HG02884 (cell line): ENCODE data around the gene CYSTM1.

ENCODE experiments used
- ATAC-seq: cut with Tn5 transposase; IDR thresholded peaks from one replicate; pipeline ENCODE4 v1.9.1; 2021; ENCODE audit warnings: mild to moderate bottlenecking, moderate library complexity; ENCODE audit not compliant: unreplicated experiment

CYSTM1 gene

DNA sequence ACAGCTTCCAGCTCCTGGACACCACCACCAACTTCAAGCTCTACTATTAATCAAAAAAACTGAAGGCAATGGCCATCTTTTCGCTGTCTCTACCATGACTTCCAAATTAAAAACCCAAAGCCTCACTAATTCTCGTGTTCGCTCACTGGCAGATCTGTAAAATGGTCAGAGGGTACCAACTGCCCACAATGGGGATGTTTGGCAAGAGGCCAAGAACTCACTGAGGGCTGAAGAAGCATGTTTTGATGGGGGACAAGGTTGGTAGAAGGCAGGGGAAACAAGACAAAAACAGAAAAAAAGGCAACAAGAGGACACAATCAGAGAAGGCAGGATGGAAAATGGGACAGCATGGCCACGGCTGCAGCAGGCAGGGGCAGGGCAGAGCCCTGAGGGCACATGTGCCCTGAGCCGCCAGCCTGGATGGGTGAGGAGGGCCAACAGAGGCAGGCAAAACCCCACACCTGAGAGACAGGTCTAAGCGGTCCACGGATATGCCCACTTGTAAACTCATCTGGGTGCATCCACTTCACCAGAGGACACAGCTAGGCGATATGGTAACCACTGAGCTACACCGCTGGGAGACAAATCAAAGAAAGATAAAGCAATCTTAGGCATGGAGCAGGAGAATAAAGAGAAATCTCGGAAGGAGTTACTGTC lies 77.6 kb downstream of the CYSTM1 start:
- no peak for ATAC-seq

DNA sequence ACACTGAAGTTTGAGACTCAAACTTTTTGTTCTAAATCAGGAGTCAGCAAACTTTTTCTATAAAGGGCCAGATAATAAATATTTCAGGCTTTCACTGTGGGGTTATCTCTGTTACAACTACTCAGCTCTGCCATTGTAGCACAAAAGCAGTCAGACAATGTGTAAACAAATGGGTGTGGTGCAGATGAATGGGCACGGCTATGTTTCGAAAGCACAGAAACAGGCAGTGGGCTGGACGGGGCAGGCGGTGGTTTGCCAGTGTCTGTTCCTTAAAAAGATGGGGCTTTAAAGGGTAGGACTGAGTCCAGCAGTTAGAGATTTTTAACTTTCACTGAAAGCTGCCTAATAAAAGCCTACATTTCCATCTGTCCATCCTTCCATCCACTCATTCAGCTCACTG lies 79.0 kb downstream of the CYSTM1 start:
- no peak for ATAC-seq

DNA sequence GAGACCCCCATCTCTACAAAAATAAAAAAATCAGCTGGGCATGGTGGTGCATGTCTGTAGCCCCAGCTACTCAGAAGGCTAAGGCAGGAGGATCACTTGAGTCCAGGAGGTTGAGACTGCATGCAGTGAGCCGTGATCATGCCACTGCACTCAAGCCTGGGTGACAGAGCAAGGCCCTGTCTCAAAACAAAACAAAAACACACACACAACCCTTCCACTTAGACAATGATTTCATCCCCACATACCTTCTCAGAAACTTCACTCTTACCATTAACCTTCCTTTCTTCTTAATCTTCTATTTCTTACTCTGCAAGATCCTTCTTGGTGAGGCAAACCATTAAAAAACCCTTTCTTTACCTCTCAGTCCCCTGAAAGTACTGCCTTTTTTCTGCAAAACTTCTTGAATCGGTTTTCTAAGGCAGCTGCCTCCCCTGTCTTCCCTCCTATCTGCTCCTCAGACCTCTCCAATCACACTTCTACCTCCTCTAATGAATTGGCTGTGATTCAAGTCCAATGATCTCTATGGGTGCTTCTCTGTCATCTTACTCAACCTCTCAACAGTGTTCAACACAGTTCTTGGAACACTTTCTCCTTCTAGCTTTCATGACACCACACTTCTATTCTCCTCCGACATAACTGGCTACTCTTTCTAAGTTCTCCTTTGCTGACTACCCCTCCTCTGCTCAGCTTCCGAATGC lies 80.6 kb downstream of the CYSTM1 start:
- no peak for ATAC-seq

DNA sequence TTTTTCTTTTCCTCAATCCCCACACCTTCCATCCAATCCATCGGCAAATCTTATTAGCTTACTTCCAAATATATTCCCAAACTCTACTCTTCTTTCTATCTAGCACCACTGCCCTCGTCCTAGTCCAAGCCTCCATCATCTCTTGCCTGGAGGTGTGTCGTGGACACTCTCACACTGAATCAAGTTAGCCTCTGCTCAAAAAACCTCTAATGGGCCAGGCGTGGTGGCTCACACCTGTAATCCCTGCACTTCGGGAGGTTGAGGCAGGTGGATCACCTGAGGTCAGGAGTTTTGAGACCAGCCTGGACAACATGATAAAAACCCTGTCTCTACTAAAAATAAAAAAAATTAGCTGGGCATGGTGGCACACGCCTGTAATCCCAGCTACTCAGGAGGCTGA lies 81.7 kb downstream of the CYSTM1 start:
- ATAC-seq = no peak

DNA sequence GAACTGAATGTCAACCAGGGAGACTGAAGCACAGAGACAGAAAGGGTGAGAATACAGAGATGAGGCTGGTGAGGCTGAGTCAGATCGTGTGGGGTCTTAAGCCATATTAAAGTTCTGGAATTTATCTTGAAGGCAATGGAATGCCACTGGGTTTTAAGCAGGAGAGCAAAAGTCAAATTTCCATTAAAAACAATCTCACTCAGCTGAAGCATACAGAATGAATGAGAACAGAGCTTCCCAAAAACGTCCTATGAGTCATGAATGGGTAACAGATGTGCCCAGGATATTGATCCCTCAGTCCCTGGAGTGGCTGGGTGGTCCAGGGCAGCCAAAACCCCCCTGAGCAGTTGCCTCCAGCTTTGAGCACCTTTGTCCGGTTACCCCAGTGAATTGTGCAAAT lies 83.0 kb downstream of the CYSTM1 start:
- no peak for ATAC-seq

DNA sequence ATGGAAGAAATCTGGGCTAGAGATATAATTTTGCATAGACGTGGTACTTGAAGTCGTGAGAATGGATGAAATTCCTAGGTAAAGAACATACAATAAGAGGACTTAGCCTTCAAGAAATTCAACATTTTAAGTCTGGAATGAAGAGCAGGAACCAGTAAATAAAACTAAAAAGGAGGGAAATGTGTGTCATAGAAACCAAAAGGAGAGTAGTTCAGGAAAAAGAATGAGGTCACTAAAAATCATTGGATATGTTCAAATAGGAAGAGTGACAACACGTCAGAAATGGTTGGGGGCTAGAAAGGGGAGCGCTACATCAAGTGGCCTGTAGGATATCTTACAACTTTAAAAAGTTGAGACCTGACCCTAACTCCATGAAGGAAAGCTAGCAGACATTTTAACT lies 83.9 kb downstream of the CYSTM1 start:
- ATAC-seq = no peak

DNA sequence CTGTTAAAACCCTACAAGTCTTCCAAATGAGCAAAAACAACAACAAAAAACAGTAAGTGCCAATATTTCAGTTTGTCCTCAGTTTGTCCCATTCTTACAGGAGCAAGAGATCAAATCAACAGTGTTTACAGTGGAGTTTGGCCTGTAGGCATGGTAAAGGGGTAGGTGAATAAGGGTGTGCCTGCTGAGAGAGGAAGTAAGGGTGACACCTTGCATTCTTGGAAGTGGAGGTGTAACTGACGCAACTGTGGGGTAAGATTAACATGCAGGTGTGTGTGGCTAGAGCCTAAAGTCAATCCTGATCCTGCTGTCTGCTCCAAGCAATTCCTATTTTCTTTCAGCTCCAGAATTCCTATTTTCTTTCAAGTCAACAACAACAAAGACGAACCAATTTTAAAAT lies 84.5 kb downstream of the CYSTM1 start:
- ATAC-seq = no peak

DNA sequence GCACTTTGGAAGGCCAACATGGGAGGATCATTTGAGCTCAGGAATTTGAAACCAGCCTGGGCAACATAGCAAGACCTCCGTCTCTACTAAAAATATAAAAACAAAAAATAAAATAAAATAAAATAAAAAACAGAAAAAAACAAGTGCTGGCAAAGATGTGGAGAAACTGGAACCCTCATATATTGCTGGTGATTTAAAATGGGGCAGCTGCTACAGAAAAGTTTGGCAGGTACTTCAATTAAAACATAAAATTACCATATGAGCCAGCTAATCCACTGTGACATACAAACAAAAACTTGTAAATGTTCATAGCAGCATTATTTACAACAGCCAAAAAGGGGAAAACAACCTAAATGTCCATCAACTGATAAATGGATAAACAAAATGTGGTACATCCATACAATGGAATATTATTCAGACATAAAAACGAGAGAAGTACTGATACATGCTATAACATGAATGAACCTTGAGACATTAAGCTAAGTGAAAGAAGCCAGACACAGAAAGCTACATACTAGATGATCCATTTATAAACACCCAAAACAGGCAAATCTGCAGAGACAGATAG lies 85.2 kb downstream of the CYSTM1 start:
- no peak for ATAC-seq

DNA sequence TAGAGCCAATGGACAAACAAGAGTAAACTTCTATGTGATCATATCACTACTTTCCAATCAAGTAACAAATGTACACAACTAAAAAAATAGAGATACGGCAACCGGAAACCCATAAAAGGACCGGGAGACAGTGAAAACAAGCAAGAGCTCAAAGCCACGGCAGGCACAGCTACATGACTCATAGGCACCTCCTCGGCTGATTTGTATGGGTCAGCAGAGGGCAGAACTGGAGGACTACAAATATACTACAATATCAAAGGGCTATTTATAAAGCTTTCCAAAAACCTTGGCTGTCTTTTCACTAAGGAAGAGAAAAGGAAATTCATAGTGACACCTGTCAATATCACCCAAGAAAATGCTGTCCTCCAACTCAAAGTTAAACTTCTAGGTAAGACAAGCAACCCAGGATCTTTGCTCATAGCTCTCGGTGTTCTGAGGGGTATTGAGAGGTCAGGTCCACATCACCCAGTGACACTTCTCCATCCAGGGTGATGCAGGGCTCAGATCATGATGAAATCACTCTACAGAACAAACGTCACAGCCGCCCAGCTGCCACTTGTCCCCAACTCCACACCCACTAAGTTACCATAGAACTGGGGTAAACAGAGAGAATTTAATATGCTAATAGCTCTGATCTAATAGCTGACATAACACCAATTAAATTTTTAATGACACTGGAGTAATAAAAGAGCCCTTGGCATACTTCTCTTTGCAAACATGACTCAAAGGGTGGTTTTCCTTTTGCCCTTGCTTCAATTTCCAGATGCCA lies 86.6 kb downstream of the CYSTM1 start:
- ATAC-seq = no peak

DNA sequence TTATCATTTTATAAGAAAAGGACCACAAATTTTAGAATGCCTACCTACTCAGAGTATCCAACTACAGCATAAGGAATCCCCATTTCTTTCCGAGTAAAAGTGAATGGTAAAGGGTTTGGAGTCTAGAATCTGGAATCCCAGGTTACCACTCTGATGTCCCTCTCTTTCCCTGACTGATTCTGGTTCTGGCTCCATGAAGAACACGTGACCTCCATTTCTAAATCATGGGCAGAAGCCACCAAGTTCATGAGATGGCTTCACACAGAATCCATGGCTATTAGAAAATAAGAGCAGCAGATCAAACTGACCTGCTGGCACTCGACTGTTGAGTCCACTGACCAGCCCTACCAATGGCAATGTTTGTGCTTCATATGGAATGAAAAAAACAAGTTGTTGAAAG lies 87.2 kb downstream of the CYSTM1 start:
- no peak for ATAC-seq

DNA sequence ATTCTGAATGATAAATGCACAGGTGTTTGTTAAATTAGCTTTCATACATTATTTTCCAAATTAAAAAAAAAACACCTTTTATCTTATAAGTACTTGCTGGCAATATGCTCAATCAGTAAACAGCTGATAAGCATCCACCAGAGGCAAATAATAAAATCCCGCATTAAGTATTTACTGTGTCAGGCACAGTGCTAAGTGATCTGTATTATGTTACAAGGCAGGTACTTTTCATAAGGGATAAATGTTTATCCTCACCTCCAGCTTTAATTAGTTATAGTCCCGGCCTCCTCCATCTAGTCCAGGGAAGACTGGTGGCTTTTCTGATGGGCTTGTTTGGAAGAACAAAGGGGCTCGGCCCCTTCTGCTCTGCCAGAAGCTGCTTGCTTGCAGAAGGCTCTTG lies 87.9 kb downstream of the CYSTM1 start:
- no peak for ATAC-seq

DNA sequence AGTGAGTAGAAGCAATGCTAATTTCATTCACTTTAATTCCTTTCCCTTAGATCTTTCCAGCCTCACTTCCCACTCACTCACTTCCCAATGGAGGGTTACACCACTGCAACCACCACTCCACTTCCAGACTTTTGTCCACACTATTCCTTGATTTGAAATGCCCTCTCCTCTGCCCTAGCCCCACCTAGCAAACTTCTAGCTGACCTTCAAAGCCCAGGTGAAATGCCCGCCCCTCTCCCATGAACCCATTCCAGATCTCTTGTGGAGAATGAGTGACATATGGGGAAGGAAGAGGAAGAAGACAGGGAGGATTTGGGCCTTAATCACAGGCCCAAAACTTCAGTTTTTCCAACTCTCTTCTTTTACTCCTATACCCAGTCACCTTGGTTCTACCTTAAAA lies 90.9 kb downstream of the CYSTM1 start:
- ATAC-seq = no peak

DNA sequence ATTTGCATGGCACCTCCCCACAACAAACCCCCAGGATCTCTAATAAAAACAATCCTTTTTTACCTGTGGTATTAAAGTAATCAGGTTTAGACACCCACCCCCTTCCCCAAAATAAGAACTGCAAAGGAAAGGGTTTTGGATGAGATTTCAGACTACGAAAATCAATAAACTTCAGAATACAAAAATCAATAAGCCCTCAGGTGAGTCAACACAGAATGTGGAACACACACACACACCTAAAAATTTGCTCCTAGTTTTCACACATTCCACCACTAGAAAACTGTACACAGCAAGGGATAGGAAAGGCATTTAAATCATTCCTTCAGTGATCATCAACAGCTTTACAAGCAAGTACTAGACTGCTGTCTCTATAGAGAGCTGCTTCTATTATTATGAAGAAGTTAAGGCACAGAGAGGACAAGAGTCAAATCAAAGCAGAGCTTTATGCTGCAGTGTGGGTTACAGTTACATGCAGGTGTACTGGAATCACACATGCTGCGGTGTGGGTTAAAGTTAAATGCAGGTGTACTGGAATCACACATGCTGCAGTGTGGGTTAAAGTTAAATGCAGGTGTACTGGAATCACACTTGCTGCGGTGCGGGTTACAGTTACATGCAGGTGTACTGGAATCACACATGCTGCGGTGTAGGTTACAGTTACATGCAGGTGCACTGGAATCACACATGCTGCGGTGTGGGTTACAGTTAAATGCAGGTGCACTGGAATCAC lies 91.6 kb downstream of the CYSTM1 start:
- ATAC-seq = no peak

DNA sequence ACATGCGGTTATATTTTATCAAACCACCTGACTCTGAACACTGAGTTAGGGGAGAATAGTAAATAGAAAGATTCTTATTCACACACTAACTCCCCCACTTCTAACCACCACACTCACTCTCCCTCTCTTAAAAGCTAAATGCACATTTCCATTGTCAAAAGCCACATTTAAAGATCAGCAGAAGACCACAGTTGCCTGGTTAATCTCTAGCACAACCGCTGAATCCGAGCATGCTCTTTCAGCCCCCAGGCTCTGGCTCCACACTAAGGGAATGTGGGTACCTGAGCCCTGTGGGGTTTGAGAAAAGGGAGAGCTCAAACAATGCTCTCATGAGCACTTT lies 92.2 kb downstream of the CYSTM1 start:
- ATAC-seq = no peak

DNA sequence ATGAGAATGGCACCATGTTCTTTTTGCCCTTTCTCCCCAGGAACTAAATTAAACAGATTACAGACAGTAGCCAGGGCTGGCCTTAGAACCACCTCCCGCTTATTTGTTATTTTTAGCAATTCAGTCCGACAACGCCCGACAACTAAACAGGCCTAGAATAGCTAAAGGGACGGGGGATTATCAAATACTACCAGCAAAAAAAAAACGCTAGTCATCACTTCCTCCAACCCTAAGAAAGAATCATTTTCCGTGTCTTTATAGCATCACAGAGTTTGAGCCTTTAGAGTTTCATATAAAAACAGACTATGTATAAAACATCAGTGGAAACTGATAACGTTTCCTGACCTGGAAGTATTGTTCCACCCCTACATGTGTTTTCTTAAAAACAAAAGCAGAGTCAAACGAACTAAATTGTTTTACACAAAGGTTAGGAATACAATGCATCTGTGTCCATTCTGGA lies 92.6 kb downstream of the CYSTM1 start:
- no peak for ATAC-seq

DNA sequence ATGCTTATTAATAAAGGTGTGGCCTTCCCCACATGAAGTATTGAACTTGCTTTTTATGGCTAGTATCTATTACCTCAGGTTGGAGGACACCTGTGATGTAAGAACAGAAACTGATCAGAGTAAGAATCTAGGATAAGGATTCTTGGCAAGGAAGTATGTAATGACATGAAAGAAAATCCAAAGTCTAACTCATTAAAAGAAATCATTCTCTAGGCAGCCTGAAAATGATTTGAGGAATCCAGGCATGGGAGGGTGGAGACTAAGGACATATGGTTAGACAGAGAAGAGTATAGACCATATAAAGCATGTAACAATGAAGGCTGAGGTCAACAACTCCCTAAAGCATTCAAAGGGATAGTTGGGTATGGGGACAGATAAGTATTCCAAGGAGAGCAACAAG lies 95.0 kb downstream of the CYSTM1 start:
- no peak for ATAC-seq

DNA sequence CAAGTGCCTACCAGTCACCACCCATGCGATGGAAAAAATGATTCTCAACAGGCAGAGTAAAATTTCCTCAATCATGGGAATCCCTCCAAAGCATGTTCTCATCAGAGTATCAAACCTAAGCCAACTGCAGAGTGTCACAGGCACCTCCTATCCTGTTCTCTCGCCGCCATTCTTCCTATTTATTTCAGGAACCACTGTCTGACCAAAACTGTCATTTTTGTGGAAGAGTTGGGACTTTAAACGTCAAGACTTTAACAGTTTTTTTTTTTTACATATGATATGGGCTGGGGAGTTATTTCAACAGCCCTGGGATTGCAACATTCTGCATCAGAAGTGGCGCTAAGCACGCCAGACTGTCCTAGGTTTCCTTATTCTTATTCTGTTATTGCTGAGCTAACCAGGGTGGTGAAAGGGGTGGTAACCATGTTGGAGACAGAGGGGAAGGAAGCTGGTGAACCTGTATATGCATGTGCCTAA lies 98.5 kb downstream of the CYSTM1 start:
- no peak for ATAC-seq

DNA sequence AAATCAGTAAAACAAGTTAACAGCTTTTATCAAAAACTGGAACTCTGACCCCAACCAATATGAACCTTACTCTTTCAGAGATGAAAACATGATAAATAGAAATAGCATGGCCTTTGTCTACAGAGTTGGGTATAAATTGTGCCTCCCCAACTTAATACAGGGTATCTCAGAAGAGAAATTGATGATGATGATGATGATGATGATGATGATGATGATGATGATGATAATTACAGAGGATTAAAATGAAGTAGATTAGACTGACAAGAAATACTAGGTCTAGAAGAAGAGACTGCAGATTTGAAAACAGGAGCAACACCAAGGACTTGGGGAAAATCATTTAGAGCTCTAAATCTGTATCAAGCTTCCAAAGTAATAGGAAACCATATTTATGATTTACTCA lies 100.8 kb downstream of the CYSTM1 start:
- no peak for ATAC-seq

DNA sequence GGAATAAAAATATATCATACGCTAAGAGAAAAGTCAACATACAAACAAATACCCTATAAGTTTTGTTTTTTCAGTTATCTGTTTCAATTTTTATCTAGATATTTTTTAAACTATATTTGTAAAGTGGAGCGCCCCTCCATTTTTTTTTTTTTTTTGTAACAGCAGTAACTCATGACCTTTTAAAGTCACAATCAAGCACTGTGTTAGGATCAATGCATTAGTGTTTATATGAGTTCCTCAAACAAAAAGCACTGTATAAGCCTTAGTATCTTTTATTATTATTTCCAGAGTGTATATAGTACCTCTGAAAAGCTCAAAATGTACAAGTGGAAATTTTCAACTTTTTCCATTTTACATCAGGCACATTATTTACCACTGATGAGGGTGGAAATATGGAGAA lies 107.3 kb downstream of the CYSTM1 start:
- no peak for ATAC-seq

DNA sequence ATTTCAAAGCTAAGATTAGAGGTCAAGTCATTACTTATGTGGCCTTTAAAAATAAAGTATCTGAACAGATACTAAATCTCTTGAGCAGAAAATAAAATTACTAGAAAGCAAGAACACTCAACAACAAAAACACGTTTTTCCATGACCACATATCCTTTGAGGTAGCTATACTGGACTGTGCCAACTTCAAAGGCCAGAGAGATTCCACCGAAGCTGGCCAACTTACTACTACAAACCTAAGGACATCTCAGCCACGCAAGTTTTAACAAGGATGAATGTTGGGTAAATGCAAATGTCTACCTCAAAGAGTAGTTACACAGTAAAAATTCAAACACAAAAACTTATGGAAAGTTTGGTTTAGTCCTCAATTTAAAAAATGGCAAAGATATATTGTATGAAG lies 109.0 kb downstream of the CYSTM1 start:
- no peak for ATAC-seq

DNA sequence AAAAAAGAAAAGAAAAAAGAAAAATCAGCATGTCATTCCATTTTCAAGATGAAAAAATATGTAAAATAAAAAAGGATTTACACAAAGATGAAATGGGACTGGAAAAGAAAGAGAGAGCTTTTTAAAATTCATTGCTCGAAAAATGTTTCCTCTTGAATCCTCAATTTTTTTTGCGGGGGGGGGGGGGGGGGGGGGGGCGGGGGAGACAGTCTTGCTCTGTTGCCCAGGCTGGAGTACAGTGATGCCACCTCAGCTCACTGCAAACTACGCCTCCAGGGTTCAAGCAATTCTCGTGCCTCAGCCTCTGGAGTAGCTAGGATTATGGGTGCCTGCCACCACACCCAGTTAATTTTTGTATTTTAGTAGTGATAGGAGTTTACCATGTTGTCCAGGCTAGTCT lies 111.4 kb downstream of the CYSTM1 start:
- no peak for ATAC-seq
